ENCODE results near the gene NOTCH3.

NOTCH3 gene

GRCh38 chr19:15235781-15236180, 35.0 kb upstream of the NOTCH3 start:
- Histone ChIP-seq H3F3A (ENCODE audit: insufficient read depth, low read length) (no peaks in the 10 kb centered on the region), H3K4me2 (ENCODE audit: low read length) (no peak overlapping the region)

GRCh38 chr19:15234431-15235130, 33.8 kb upstream of the NOTCH3 start:
- no peak overlapping the region for H3K9ac ChIP-seq (ENCODE audit: low read length)
- H3K4me3 ChIP-seq (ENCODE audit: low read depth, low read length, poor library complexity, severe bottlenecking), result no peak overlapping the region
- H3K36me3 ChIP-seq (ENCODE audit: insufficient read depth, low read length), result peaks cover 41% of the 10 kb centered on the region
- no peaks in the 10 kb centered on the region; the same call in 1 of the 2 replicates for H3K27me3 ChIP-seq (ENCODE audit: insufficient read depth, low read length)
- H3K27ac ChIP-seq (ENCODE audit: low read depth, low read length, poor library complexity, severe bottlenecking), result no peak overlapping the region
- H4K20me1 ChIP-seq (ENCODE audit: insufficient read depth, low read length), result no peaks in the 10 kb centered on the region
- H3K79me2 ChIP-seq (ENCODE audit: insufficient read depth, low read length), result no peaks in the 10 kb centered on the region
- TF ChIP-seq EZH2 (IDR thresholded peaks at IDR 0.05; ENCODE audit: borderline replicate concordance, low read length) (no peak), CTCF (IDR thresholded peaks at IDR 0.05; ENCODE audit: low read length) (no peak)
- H3K9me3 ChIP-seq (ENCODE audit: low read length), result no peaks in the 10 kb centered on the region
- no peak overlapping the region for H3K4me2 ChIP-seq (ENCODE audit: low read length)
- no peaks in the 10 kb centered on the region for H3K9me2 ChIP-seq (ENCODE audit: low read depth, low read length)
- peaks cover 6% of the 10 kb centered on the region for H3K4me1 ChIP-seq (ENCODE audit: insufficient read depth, low read length, severe bottlenecking)
- no peak overlapping the region for H2AFZ ChIP-seq (ENCODE audit: low read length)
- no peaks in the 10 kb centered on the region for H3F3A ChIP-seq (ENCODE audit: insufficient read depth, low read length)

More at GRCh38 chr19:15235781-15236180, 35.0 kb upstream of the NOTCH3 start:
- no peaks in the 10 kb centered on the region for H4K20me1 ChIP-seq (ENCODE audit: insufficient read depth, low read length)
- H3K79me2 ChIP-seq (ENCODE audit: insufficient read depth, low read length), result no peaks in the 10 kb centered on the region
- no peaks in the 10 kb centered on the region; the same call in 1 of the 2 replicates for H3K27me3 ChIP-seq (ENCODE audit: insufficient read depth, low read length)
- H3K4me1 ChIP-seq (ENCODE audit: insufficient read depth, low read length, severe bottlenecking), result peaks cover 6% of the 10 kb centered on the region
- H3K4me3 ChIP-seq (ENCODE audit: low read depth, low read length, poor library complexity, severe bottlenecking), result no peak overlapping the region
- H3K36me3 ChIP-seq (ENCODE audit: insufficient read depth, low read length), result peaks cover 53% of the 10 kb centered on the region
- H3K9ac ChIP-seq (ENCODE audit: low read length), result no peak overlapping the region
- TF ChIP-seq CTCF (IDR thresholded peaks at IDR 0.05; ENCODE audit: low read length) (no peak), EZH2 (IDR thresholded peaks at IDR 0.05; ENCODE audit: borderline replicate concordance, low read length) (no peak)
- no peaks in the 10 kb centered on the region for H3K9me2 ChIP-seq (ENCODE audit: low read depth, low read length)
- H2AFZ ChIP-seq (ENCODE audit: low read length), result no peak overlapping the region
- H3K9me3 ChIP-seq (ENCODE audit: low read length), result no peaks in the 10 kb centered on the region
- no peak overlapping the region for H3K27ac ChIP-seq (ENCODE audit: low read depth, low read length, poor library complexity, severe bottlenecking)

GRCh38 chr19:15231271-15231670, 30.5 kb upstream of the NOTCH3 start:
- Histone ChIP-seq H3K79me2 (ENCODE audit: insufficient read depth, low read length) (no peaks in the 10 kb centered on the region), H3K4me3 (ENCODE audit: low read depth, low read length, poor library complexity, severe bottlenecking) (no peak overlapping the region)

More at GRCh38 chr19:15231271-15231670, 30.5 kb upstream of the NOTCH3 start:
- H3K9me2 ChIP-seq (ENCODE audit: low read depth, low read length), result no peaks in the 10 kb centered on the region
- no peak overlapping the region for H2AFZ ChIP-seq (ENCODE audit: low read length)
- no peaks in the 10 kb centered on the region for H3F3A ChIP-seq (ENCODE audit: insufficient read depth, low read length)
- no peak for TF ChIP-seq CTCF (IDR thresholded peaks at IDR 0.05; ENCODE audit: low read length)
- no peak for TF ChIP-seq EZH2 (IDR thresholded peaks at IDR 0.05; ENCODE audit: borderline replicate concordance, low read length)
- no peaks in the 10 kb centered on the region for H3K9me3 ChIP-seq (ENCODE audit: low read length)
- H3K27ac ChIP-seq (ENCODE audit: low read depth, low read length, poor library complexity, severe bottlenecking), result no peak overlapping the region
- H3K4me1 ChIP-seq (ENCODE audit: insufficient read depth, low read length, severe bottlenecking), result peaks cover 6% of the 10 kb centered on the region
- no peaks in the 10 kb centered on the region; the same call in 1 of the 2 replicates for H3K27me3 ChIP-seq (ENCODE audit: insufficient read depth, low read length)
- peaks cover 14% of the 10 kb centered on the region for H3K36me3 ChIP-seq (ENCODE audit: insufficient read depth, low read length)
- no peak overlapping the region for H3K9ac ChIP-seq (ENCODE audit: low read length)
- H3K4me2 ChIP-seq (ENCODE audit: low read length), result no peak overlapping the region
- H4K20me1 ChIP-seq (ENCODE audit: insufficient read depth, low read length), result no peaks in the 10 kb centered on the region
